PFSK-1 (cell line): ENCODE data around the gene P4HTM.

Experiments used
- FOXP2 ChIP-seq: optimal IDR thresholded peaks from 2 replicates; pipeline ENCODE3; 2011; ENCODE audit warnings: borderline replicate concordance, control low read depth, inconsistent platforms; ENCODE audit not compliant: insufficient read depth; ENCODE audit errors: extremely low read length, extremely low read depth
- POLR2AphosphoS5 ChIP-seq: IDR thresholded peaks from 2 replicates; pipeline ENCODE4 v1.6.1; 2012; ENCODE audit warnings: low read depth, mild to moderate bottlenecking, control low read depth, low read length, moderate library complexity
- REST ChIP-seq, 2 experiments: IDR thresholded peaks; 2 replicates each; pipeline versions ENCODE4 v1.6.1 to v1.8.0; 2011 to 2012; ENCODE audit warnings: low read depth in 2 of 2, low read length in 2 of 2, control low read depth in 1 of 2, inconsistent platforms in 1 of 2, mild to moderate bottlenecking in 1 of 2, moderate library complexity in 1 of 2; ENCODE audit not compliant: insufficient read depth in 1 of 2
- SIN3A ChIP-seq: IDR thresholded peaks from 2 replicates; pipeline ENCODE4 v1.6.1; 2012; ENCODE audit warnings: mild to moderate bottlenecking, low read length, moderate library complexity, borderline replicate concordance; ENCODE audit not compliant: insufficient read depth
- TAF1 ChIP-seq: IDR thresholded peaks from 2 replicates; pipeline ENCODE4 v1.6.1; 2012; ENCODE audit warnings: low read length, control low read depth, borderline replicate concordance; ENCODE audit not compliant: insufficient read depth

The P4HTM gene

GRCh38 chr3:48993834-48994233 lies 3.8 kb downstream of the P4HTM start:
- no peak for TF ChIP-seq POLR2AphosphoS5

DNA sequence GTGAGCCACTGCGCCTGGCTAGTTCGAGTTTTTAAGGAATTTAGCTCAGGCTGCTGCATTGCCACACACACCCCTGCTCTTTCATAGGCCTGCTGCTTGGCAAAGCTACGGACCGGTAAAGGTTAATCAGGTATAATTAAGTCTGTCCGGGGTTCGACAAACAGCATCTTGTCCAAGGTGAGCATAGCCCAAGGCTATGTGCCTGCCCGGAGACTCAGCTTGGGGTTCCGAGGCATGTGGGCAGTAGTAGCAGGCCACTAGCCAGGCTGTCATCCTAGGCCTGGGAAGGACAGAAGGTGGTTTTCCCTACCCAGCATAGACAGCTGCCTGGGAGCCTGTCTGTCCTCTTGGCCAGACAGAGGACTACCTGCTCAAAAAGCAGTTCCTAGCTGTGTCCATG lies 6.6 kb downstream of the P4HTM start:
- TF ChIP-seq SIN3A: no peak
- no peak for TF ChIP-seq FOXP2
- TF ChIP-seq TAF1: no peak
- no peak for TF ChIP-seq REST (IDR thresholded peaks at IDR 0.05; ENCODE audit: insufficient read depth in 1 of 2, low read depth in 2 of 2, low read length in 2 of 2)
- no peak for TF ChIP-seq POLR2AphosphoS5

GRCh38 chr3:48997102-48997635 lies 7.1 kb downstream of the P4HTM start:
- TF ChIP-seq SIN3A: no peak

- TF ChIP-seq TAF1: no peak
- no peak for TF ChIP-seq REST (IDR thresholded peaks at IDR 0.05; ENCODE audit: insufficient read depth in 1 of 2, low read depth in 2 of 2, low read length in 2 of 2)
- TF ChIP-seq SIN3A: no peak
- TF ChIP-seq FOXP2: no peak
- no peak for TF ChIP-seq POLR2AphosphoS5
These were observed 7.9 kb downstream of the P4HTM start for GRCh38 chr3:48997714-48998637.

DNA sequence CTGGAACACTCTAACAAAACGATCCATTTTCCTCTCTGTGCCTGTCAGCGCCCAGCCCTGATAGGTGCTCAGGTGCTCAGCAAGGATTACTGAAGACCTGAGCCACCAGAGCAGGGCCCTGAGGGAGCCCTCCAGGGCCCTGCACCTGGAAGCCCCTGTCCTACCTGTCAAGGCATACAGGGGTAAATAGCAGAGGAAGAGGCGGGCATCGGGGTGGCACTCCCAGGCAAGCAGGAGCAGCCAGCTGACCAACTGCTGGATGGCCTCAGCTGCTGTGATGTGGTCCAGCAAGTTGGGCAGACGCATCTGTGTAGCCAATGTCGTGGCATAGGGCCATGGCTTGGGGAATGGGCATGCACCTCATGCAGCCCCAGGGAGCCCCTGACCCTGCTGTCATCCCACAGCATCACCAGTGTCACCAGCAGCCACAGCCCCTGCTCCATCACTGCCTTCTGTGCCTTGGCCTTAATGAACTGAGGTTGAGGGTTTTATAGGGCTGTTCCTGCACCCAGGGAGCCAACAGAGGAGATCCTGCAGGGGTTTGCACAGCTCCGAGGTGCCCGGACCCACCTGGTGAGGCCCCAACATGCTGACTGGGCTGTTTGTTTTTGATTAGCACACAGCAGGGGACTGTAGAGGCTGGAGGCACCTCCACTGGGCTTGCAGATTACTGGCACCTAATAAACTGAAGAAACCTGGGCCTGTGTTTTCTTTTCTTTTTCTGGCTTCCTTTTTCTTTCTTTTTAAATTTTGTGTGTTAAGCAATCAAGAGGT lies 9.2 kb downstream of the P4HTM start:
- TF ChIP-seq POLR2AphosphoS5 (no peak), TAF1 (no peak), REST (IDR thresholded peaks at IDR 0.05; ENCODE audit: insufficient read depth in 1 of 2, low read depth in 2 of 2, low read length in 2 of 2) (no peak), SIN3A (no peak), FOXP2 (no peak)

GRCh38 chr3:49001155-49001554 lies 11.1 kb downstream of the P4HTM start:
- TF ChIP-seq FOXP2 (no peak), POLR2AphosphoS5 (no peak)
